ENCODE measurements around the gene DOCK11.

Gene DOCK11

DNA sequence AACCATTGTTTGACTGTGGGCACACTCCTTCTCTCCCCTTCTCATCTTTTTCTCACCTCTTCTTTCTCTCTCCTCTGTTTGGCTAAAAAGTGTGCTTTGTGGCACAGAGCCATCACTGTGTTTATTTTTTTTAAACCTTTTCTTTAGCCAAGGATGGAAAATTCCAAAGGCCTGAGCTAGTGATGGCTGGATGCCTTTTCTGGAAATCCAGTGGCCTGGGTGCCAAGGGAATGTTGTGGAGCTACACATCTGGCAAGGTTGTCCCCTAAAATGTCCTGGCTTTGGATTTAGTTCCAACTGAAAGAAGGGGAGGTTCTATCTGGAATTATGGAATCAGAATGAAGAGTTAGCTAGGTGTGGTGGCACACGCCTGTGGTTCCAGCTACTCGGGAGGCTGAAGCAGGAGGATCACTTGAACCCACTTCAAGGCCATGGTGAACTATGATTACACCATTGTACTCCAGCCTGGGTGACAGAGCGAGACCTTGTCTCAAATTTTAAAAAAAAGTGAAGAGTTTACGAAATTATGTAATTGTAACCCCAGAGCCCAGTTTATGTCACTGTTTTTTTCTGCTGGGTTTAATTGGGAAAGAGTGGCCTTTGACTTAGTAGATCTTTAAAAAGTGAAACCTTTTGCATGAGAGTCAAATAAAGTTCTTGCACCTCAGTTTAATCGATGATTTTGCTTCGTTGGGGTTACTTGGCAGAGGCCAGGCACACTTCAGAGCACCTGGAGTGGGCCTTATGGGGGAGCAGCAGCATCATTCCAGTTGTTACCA, 17.7 kb downstream of the DOCK11 start:
- Mint-ChIP-seq H3K4me1 (peaks cover 82% of the 10 kb centered on the region), H3K27me3 (no peaks in the 10 kb centered on the region), H3K36me3 (peaks cover 7% of the 10 kb centered on the region), H3K9me3 (no peaks in the 10 kb centered on the region), H3K27ac (peak overlapping the region; percentile 75), H3K4me3 (no peak overlapping the region)

- H3K9me3 Mint-ChIP-seq, result no peaks in the 10 kb centered on the region
- H3K4me1 Mint-ChIP-seq, result peaks cover 78% of the 10 kb centered on the region
- H3K4me3 Mint-ChIP-seq, result no peak overlapping the region
- H3K27ac Mint-ChIP-seq, result peak overlapping the region; percentile 51
- no peaks in the 10 kb centered on the region for H3K27me3 Mint-ChIP-seq
- H3K36me3 Mint-ChIP-seq, result peaks cover 3% of the 10 kb centered on the region
Measured at GRCh38 chrX:118519411-118520215, 24.0 kb downstream of the DOCK11 start.

DNA sequence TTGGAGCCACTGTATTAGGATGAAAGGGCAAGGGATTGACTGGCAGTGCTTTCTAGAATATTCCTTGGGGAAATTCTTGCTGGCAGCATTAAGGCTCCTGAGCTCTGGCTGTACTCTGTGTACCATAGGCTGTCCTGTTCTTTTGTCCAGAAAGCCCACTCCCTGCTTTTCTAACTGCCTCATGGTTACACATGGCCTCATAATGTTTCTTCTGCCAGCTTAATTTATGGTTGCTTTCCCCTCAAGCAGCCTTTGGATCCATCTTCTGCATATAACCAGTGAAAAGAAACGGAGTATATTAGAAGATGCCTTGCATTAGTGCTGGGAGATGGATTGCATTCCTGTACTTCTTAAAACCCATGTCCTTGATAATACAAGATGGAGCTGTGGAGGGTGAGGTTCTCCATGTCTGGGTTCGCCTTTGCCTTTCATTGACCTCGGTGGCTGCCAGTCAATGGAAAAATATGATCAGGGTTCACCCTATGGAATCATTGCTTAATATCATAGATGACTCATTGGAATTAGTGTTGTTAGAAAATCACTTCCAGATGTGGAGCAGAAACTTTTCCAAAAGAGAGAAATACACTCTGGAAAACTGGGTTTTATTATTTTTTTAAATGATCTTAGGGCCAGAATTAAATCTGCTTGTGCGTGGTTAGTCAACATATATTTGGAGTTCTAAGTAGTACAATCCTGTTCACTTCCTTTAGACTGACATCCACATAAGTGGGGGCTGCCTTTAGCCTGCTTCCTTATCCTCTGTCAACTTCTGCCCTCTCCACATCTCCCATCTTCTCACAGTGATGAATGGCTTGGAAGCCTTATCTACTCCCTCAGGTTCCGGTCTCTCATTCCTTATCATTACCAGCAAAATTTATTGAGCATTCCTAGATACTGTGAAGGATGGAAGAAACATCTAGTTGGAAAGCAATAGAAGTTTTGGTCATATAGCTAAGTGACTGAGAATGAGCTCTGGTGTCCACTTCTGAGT, 24.9 kb downstream of the DOCK11 start:
- H3K9me3 Mint-ChIP-seq, result no peaks in the 10 kb centered on the region
- H3K4me1 Mint-ChIP-seq, result peaks cover 77% of the 10 kb centered on the region
- peak overlapping the region; percentile 88 for H3K27ac Mint-ChIP-seq
- H3K27me3 Mint-ChIP-seq, result no peaks in the 10 kb centered on the region
- peak overlapping the region; percentile 34 for H3K4me3 Mint-ChIP-seq
- no peaks in the 10 kb centered on the region for H3K36me3 Mint-ChIP-seq

GRCh38 chrX:118521435-118521834, 25.8 kb downstream of the DOCK11 start:
- Mint-ChIP-seq H3K4me1 (peaks cover 83% of the 10 kb centered on the region), H3K4me3 (peak overlapping the region; percentile 9), H3K36me3 (peaks cover 1% of the 10 kb centered on the region), H3K27me3 (no peaks in the 10 kb centered on the region), H3K27ac (peak overlapping the region; percentile 88), H3K9me3 (no peaks in the 10 kb centered on the region)

DNA sequence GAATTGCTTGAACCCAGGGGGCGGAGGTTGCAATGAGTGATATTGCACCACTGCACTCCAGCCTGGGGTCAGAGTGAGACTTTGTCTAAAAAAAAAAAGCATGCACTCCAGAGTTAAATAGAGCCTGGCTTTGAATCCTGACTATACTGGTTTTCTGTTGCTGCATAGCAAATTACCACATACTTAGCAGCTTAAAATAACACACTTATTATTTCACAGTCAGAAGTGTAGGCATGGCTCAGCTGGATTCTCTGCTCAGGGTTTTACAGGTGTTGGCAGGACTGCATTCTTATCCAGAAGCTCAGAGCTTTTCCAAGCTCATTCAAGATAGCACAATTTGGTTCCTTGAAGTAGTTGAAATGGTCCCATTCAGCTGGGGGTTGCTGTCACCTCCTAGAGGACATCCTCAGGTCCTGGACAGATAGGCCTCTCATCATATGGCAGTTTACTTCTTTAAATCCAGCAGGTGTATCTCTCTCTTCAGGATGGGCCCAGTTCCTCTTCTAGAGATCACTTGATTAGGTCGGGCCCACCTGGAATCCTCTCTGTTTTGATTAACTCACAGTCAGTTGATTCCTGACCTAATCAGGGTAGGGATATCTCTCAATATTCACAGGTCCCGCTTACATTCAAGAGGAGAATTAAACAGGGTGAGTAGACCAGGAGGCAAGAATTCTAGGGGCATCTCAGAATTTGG, 26.8 kb downstream of the DOCK11 start:
- H3K27ac Mint-ChIP-seq, result peak overlapping the region; percentile 98

GRCh38 chrX:118523920-118524319, 28.3 kb downstream of the DOCK11 start:
- no peaks in the 10 kb centered on the region for H3K9me3 Mint-ChIP-seq
- peak overlapping the region; percentile 67 for H3K4me3 Mint-ChIP-seq
- H3K4me1 Mint-ChIP-seq, result peaks cover 89% of the 10 kb centered on the region
- H3K27me3 Mint-ChIP-seq, result no peaks in the 10 kb centered on the region
- H3K36me3 Mint-ChIP-seq, result peaks cover 1% of the 10 kb centered on the region
- H3K27ac Mint-ChIP-seq, result peak overlapping the region; percentile 98

More for the DNA sequence above, 26.8 kb downstream of the DOCK11 start:
- Mint-ChIP-seq H3K4me1 (peaks cover 90% of the 10 kb centered on the region), H3K4me3 (no peak overlapping the region), H3K27me3 (no peaks in the 10 kb centered on the region), H3K9me3 (no peaks in the 10 kb centered on the region), H3K36me3 (peaks cover 1% of the 10 kb centered on the region)

GRCh38 chrX:118524344-118524743, 28.7 kb downstream of the DOCK11 start:
- H3K27me3 Mint-ChIP-seq, result no peaks in the 10 kb centered on the region
- H3K36me3 Mint-ChIP-seq, result peaks cover 3% of the 10 kb centered on the region
- peak overlapping the region; percentile 98 for H3K27ac Mint-ChIP-seq
- H3K9me3 Mint-ChIP-seq, result no peaks in the 10 kb centered on the region
- H3K4me3 Mint-ChIP-seq, result peak overlapping the region; percentile 62
- H3K4me1 Mint-ChIP-seq, result peaks cover 90% of the 10 kb centered on the region

DNA sequence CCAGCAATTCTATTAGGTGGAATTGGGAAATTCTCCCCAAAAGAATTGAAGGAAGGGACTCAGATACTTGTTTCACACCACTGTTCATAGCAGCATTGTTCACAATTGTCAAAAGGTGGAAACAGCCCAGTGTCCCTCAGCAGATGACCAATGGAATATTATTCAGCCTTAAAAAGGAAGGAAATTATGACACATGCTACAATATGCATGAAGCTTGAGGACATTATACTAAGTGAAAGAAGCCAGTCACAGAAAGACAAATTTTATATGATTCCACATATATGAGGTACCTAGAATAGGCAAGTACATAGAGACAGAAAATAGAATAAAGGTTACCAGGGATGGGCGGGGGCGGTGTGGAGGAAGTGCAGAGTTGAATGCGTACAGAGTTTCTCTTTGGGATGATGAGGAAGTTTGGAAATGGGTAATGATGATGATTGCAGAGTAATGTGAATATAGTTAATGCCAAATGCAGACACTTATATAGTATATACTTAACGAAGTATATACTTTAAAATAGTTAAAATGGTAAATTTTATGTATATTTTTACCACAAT, 29.6 kb downstream of the DOCK11 start:
- H3K9me3 Mint-ChIP-seq, result no peaks in the 10 kb centered on the region
- H3K4me1 Mint-ChIP-seq, result peaks cover 90% of the 10 kb centered on the region
- peak overlapping the region; percentile 87 for H3K27ac Mint-ChIP-seq
- H3K27me3 Mint-ChIP-seq, result no peaks in the 10 kb centered on the region
- H3K36me3 Mint-ChIP-seq, result peaks cover 5% of the 10 kb centered on the region
- no peak overlapping the region for H3K4me3 Mint-ChIP-seq

DNA sequence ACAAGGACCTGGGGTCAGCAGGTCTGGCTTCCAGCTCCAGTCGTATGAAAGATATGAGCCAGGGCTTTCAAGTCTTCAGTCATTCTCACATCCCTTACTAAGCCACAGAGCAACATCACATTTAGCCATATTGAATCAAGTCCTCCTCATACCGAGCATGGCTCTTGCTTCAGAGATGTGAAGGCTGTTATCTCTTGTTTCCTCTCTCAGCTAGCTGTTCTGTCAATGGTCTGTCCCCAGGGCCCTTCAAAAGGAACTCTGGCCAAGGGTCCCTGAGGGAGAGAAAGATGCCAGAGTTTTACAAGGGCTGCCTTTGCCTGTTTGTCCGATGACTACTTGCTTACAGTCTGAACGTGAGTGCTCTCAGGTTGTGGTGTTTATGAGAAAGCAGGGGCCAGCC, 30.5 kb downstream of the DOCK11 start:
- Mint-ChIP-seq H3K36me3 (peaks cover 5% of the 10 kb centered on the region), H3K4me3 (peak overlapping the region; percentile 49), H3K4me1 (peaks cover 90% of the 10 kb centered on the region), H3K27ac (peak overlapping the region; percentile 87), H3K27me3 (no peaks in the 10 kb centered on the region), H3K9me3 (no peaks in the 10 kb centered on the region)

- Mint-ChIP-seq H3K4me3 (peak overlapping the region; percentile 98), H3K9me3 (no peaks in the 10 kb centered on the region)
Measured at GRCh38 chrX:118528071-118528737, 32.6 kb downstream of the DOCK11 start.

DNA sequence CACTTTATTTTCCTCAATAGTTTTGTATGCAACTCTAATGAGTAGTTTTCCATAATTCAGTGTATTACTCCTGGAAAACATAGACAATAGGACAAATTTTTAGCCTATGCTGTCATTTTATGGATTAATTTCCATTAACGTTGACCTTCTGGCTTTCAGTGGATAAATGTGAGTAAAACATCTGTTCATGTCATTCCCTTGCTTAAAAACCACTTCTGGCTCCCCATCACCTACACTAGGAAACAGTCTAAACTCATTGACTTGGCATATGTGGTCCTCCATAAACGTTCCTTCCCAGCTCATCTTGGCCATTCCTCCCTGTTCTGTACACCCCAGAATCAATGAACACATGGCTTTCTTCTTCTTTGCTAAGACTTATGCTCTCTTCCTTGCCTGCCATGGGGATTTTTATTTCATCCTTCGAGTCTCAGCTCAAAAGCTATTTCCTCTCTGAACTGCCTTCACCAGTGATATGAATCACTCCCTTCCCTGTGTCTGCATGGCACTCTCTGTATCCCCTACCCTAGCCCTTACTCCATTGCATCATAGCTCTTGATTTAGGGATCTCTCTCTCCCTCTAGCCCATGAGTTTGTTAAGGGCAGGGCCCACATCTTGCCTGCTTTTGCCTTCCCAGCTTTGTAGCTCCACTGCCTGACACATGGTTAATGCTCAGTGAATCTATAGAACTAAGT, 34.8 kb downstream of the DOCK11 start:
- Mint-ChIP-seq H3K36me3 (peaks cover 8% of the 10 kb centered on the region), H3K4me3 (peak overlapping the region; percentile 41), H3K27ac (peak overlapping the region; percentile 88), H3K9me3 (no peaks in the 10 kb centered on the region), H3K4me1 (peaks cover 84% of the 10 kb centered on the region), H3K27me3 (no peaks in the 10 kb centered on the region)

More at GRCh38 chrX:118528071-118528737, 32.6 kb downstream of the DOCK11 start:
- peak overlapping the region; percentile 100 for H3K27ac Mint-ChIP-seq
- H3K36me3 Mint-ChIP-seq, result peaks cover 8% of the 10 kb centered on the region
- H3K27me3 Mint-ChIP-seq, result no peaks in the 10 kb centered on the region
- peaks cover 82% of the 10 kb centered on the region for H3K4me1 Mint-ChIP-seq

GRCh38 chrX:118534716-118535493, 39.3 kb downstream of the DOCK11 start:
- H3K27me3 Mint-ChIP-seq, result no peaks in the 10 kb centered on the region
- peaks cover 80% of the 10 kb centered on the region for H3K4me1 Mint-ChIP-seq
- H3K36me3 Mint-ChIP-seq, result peaks cover 3% of the 10 kb centered on the region
- H3K9me3 Mint-ChIP-seq, result no peaks in the 10 kb centered on the region
- peak overlapping the region; percentile 13 for H3K4me3 Mint-ChIP-seq
- peak overlapping the region; percentile 43 for H3K27ac Mint-ChIP-seq

GRCh38 chrX:118536204-118536603, 40.6 kb downstream of the DOCK11 start:
- peak overlapping the region; percentile 79 for H3K4me3 Mint-ChIP-seq
- H3K9me3 Mint-ChIP-seq, result no peaks in the 10 kb centered on the region
- H3K27me3 Mint-ChIP-seq, result no peaks in the 10 kb centered on the region
- peaks cover 3% of the 10 kb centered on the region for H3K36me3 Mint-ChIP-seq
- H3K27ac Mint-ChIP-seq, result peak overlapping the region; percentile 93
- peaks cover 73% of the 10 kb centered on the region for H3K4me1 Mint-ChIP-seq

All from activated naive CD4-positive, alpha-beta T cell treated with anti-CD3 and anti-CD28 coated beads, Interleukin-2, amount 50 U/mL, for 24 hours (primary cell).